ENCODE data around the gene FABP3. TPM values are rescaled to one million over a fixed set of nuclear protein-coding genes. Genes with fewer than 3 reads are reported as not detected.

FABP3 gene
- total RNA-seq, 1 donor, result 60.6 TPM

DNA sequence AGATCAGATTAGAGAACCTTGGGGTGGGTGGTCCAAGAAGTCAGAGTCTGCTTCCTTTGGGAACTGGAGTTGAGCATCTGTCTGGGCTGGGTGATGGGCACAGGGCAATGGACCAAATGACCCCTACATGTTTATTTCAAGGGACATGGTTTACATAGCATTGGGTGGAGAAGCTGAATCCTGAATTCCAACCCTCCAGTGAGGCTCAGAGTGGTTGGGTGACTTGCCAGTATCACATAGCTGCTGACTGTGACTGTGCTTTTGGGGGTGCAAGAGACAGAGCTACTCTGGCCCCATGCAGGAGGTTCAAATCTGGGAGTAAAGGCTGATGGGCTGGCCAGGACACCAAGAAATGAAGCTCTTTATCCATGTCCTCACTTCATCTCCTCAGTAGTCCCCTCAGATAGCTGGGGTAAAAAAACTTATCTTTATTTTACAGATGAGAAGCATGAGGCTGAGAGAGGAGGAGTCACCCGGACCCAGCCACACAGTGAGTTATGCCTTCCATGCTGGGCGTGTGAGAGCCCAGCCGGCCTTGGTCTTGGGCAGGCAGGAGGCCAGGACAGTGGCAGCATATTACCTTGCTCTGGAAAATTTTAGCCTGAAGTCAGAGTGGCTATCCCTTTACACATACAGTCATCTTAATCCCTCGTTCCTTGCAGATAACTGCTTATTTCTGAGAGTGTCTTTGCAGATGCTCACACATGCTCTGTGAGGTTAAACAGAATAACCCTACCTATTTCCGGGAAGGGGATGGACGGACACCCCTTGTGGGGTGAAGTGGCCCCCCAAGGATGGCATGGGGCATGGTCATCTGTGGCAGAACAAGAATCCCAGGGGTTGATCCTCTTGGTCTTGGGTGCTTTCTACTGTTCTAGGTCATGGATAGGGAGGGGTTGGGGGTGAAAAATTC, 37.3 kb upstream of the FABP3 start:
- H3K4me3 ChIP-seq (ENCODE audit: low read depth, low read length), result no peak overlapping the region
- no peak for DNase-seq (ENCODE audit: low read depth)

DNA sequence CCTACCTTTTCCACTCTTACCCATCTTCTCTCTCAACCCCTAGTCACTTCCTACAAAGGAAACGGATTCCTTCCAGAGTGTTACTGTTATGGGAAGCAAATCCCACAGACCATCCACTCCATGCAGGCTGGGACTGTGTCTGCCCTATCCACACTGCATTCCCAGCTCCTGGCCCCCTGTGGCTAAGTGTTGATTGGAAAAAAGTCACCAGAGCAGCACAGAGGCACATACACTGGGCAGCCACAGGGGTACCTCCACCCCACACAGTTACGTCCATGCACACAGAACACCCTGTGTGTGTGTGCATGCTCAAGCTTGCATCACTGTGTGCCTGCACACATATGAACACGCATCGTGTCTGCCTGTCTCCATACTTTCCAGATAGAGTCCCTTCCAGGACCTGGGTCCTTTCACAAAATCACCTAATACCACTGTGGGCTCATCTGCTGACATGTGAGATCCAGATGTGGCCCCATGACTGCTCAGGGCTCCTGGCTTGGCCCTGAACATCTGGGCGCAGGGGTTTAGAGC, 36.0 kb upstream of the FABP3 start:
- TF ChIP-seq CTCF (IDR thresholded peaks at IDR 0.05; ENCODE audit: insufficient read depth, low read length), result no peak
- no peak for DNase-seq (ENCODE audit: low read depth)

More for the DNA sequence above, 37.3 kb upstream of the FABP3 start:
- no peak for TF ChIP-seq CTCF (IDR thresholded peaks at IDR 0.05; ENCODE audit: insufficient read depth, low read length)

DNA sequence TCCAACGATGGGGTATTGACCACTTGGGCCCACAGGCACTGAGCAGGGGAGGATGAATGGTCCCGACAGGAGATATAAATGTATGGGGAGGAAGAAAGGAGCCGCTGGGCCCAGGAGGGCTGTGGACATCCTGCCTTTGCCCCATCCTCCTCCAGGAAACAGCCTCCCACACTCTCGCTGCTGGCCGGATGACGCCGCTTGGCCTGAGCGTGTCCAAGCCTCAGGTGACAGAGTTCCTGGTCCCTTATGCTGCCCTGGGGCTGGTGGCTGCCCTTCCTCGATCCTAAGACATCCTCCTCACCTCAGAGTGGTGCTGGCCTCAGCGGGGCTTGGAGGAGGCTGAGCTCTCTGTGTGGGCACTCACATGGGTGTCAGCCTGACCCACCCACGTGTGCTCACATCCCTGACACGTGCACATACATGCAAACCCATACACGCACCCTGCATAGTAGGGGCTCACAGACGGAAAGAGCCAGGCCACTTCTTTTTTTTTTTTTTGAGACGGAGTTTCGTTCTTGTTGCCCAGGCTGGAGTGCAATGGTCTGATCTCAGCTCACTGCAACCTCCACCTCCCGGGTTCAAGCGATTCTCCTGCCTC, 34.3 kb upstream of the FABP3 start:
- no peak overlapping the region for H3K4me3 ChIP-seq (ENCODE audit: low read depth, low read length)
- DNase-seq (ENCODE audit: low read depth), result no peak
- TF ChIP-seq CTCF (IDR thresholded peaks at IDR 0.05; ENCODE audit: insufficient read depth, low read length), result no peak

More for the DNA sequence above, 36.0 kb upstream of the FABP3 start:
- H3K4me3 ChIP-seq (ENCODE audit: low read depth, low read length), result no peak overlapping the region

GRCh38 chr1:31405578-31406245, 32.8 kb upstream of the FABP3 start:
- TF ChIP-seq CTCF (IDR thresholded peaks at IDR 0.05; ENCODE audit: insufficient read depth, low read length), result no peak
- DNase-seq (ENCODE audit: low read depth), result peak; percentile 48
- H3K4me3 ChIP-seq (ENCODE audit: low read depth, low read length), result no peak overlapping the region

DNA sequence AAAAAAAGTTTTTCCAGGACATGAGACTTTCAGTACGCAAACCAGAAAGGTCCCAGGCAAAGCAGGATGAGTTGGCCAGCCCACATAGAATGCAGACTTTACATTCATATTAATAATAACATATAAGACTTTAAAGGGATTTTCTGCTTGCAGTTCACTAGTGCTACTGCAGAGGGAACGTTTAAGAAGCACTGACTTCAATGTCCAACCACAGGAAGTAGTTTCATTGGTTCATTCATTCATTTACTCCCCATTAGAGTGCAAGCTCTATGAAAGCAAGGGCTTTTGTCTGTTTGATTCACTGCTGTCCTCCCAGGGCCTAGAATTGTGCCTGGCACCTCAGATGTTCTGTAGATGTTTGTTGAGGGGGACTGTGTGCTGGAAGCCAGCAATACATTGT, 28.4 kb upstream of the FABP3 start:
- TF ChIP-seq CTCF (IDR thresholded peaks at IDR 0.05; ENCODE audit: insufficient read depth, low read length), result peak; percentile 6
- DNase-seq (ENCODE audit: low read depth), result no peak
- no peak overlapping the region for H3K4me3 ChIP-seq (ENCODE audit: low read depth, low read length)

DNA sequence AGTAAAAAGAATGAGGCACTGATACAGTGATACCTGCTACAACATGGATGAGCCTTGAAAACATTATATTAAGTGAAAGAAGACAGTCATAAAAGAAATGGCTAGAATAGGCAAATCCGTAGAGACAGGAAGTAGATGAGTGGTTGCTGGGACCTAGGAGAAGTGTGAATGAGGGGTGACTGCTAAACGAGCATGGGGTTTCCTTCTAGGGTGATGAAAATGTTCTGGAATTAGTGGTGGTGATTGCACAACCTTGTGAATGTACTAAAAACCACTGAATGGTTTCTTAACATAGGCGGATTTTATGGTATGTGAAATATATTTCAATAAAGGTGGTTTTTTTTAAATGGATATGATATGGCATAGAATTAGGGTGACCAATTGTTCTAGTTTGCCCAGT, 27.5 kb upstream of the FABP3 start:
- no peak for DNase-seq (ENCODE audit: low read depth)
- TF ChIP-seq CTCF (IDR thresholded peaks at IDR 0.05; ENCODE audit: insufficient read depth, low read length), result no peak
- no peak overlapping the region for H3K4me3 ChIP-seq (ENCODE audit: low read depth, low read length)

Data from fibroblast of the aortic adventitia (primary cell).